ENCODE results near the gene PTAFR.

The PTAFR gene

DNA sequence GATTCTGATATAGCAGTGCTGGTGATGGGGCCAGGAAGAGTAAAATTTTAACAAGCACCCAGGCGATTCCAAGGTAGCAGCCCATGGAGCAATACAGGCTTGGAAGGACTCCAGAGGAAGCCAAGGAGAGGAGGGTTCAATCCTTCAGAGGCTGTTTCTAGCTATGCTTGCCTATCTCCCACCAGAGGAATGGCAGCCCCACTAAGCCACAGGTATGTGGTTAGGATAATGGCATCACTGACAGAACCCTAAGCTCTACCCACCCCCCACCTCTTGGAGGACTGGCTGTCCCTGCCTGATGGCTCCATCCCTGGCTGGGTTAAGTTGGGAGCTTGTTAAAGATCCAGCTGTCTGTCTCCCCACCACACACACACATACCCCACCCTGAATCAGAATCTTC, 19.3 kb upstream of the PTAFR start:
- H3K36me3 ChIP-seq (ENCODE audit: control insufficient read depth, insufficient read depth, low read length) = peaks cover 28% of the 10 kb centered on the region
- WGBS, 2 experiments (ENCODE audit: insufficient coverage in 2 of 2) = 100% methylated on average over 1 of the region's 1 CpG

DNA sequence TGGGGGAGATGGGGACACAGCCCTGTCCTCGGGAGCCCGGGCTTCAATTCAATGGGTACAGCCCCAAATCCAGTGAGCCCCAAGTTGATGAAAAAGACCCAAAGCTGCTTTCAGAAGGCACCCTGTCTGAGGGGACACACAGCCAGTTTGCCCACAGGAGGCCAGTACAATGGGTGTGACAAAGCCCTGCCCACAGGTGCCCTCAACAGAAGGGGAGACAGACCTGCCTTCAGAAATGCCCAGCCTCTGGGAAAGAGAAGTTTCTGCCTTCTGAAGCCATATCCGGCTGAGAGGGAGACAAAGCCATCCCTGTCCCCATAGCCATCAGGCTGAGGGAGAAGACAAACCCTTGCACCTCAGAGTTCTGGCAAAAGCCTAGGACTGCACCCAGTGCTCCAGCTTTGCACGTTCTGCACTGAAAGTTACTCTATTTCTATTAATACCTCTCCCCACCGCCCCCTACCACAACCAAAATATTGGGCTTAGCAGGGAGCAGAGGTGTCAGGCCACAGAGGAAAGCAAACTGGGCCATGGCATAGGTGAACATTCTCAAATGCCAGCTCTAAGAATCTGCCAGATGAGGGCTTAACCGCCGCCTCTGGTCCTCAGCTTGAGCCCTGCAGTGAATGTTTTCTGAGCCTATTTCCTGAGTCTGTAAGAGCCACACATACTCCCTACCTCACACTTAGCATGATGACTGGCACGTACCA, 18.0 kb upstream of the PTAFR start:
- Histone ChIP-seq H3K27ac (ENCODE audit: low read depth, low read length, severe bottlenecking) (no peak overlapping the region), H3K36me3 (ENCODE audit: control insufficient read depth, insufficient read depth, low read length) (peaks cover 18% of the 10 kb centered on the region), H3K4me1 (ENCODE audit: control insufficient read depth, insufficient read depth, low read length, poor library complexity, severe bottlenecking) (peaks cover 14% of the 10 kb centered on the region), H3K4me3 (ENCODE audit: extremely low read depth, insufficient read depth, low read length, poor library complexity, severe bottlenecking) (no peak overlapping the region), H3K9me3 (ENCODE audit: control insufficient read depth, low read length) (no peaks in the 10 kb centered on the region)
- 88% methylated on average over 8 of the region's 8 CpGs for WGBS, 2 experiments (ENCODE audit: insufficient coverage in 2 of 2)

More for the DNA sequence above, 19.3 kb upstream of the PTAFR start:
- Histone ChIP-seq H3K27ac (ENCODE audit: low read depth, low read length, severe bottlenecking) (no peak overlapping the region), H3K4me3 (ENCODE audit: extremely low read depth, insufficient read depth, low read length, poor library complexity, severe bottlenecking) (no peak overlapping the region), H3K9me3 (ENCODE audit: control insufficient read depth, low read length) (no peaks in the 10 kb centered on the region), H3K4me1 (ENCODE audit: control insufficient read depth, insufficient read depth, low read length, poor library complexity, severe bottlenecking) (peaks cover 9% of the 10 kb centered on the region)

GRCh38 chr1:28193701-28194161, 17.2 kb upstream of the PTAFR start:
- peaks cover 14% of the 10 kb centered on the region for H3K4me1 ChIP-seq (ENCODE audit: control insufficient read depth, insufficient read depth, low read length, poor library complexity, severe bottlenecking)
- H3K9me3 ChIP-seq (ENCODE audit: control insufficient read depth, low read length) = no peaks in the 10 kb centered on the region
- H3K4me3 ChIP-seq (ENCODE audit: extremely low read depth, insufficient read depth, low read length, poor library complexity, severe bottlenecking) = no peak overlapping the region
- 81 to 97% methylated on average over 4 to 7 of the region's 8 CpGs for WGBS, 2 experiments (ENCODE audit: insufficient coverage in 2 of 2)
- H3K27ac ChIP-seq (ENCODE audit: low read depth, low read length, severe bottlenecking) = no peak overlapping the region
- H3K36me3 ChIP-seq (ENCODE audit: control insufficient read depth, insufficient read depth, low read length) = peaks cover 10% of the 10 kb centered on the region

- peaks cover 10% of the 10 kb centered on the region for H3K4me1 ChIP-seq (ENCODE audit: control insufficient read depth, insufficient read depth, low read length, poor library complexity, severe bottlenecking)
- H3K9me3 ChIP-seq (ENCODE audit: control insufficient read depth, low read length) = no peaks in the 10 kb centered on the region
- peak overlapping the region; percentile 45 for H3K27ac ChIP-seq (ENCODE audit: low read depth, low read length, severe bottlenecking)
- H3K4me3 ChIP-seq (ENCODE audit: extremely low read depth, insufficient read depth, low read length, poor library complexity, severe bottlenecking) = no peak overlapping the region
- H3K36me3 ChIP-seq (ENCODE audit: control insufficient read depth, insufficient read depth, low read length) = no peaks in the 10 kb centered on the region
- 79 to 87% methylated on average over 6 to 9 of the region's 12 CpGs for WGBS, 2 experiments (ENCODE audit: insufficient coverage in 2 of 2)
Measured at GRCh38 chr1:28190996-28191645, 14.6 kb upstream of the PTAFR start.

- WGBS, 2 experiments (ENCODE audit: insufficient coverage in 2 of 2) = 85 to 90% methylated on average over 3 of the region's 3 CpGs
- peaks cover 10% of the 10 kb centered on the region for H3K4me1 ChIP-seq (ENCODE audit: control insufficient read depth, insufficient read depth, low read length, poor library complexity, severe bottlenecking)
Measured at GRCh38 chr1:28190337-28190979, 14.0 kb upstream of the PTAFR start.

GRCh38 chr1:28185071-28185470, 8.6 kb upstream of the PTAFR start:
- Histone ChIP-seq H3K4me1 (ENCODE audit: control insufficient read depth, insufficient read depth, low read length, poor library complexity, severe bottlenecking) (no peaks in the 10 kb centered on the region), H3K36me3 (ENCODE audit: control insufficient read depth, insufficient read depth, low read length) (no peaks in the 10 kb centered on the region), H3K4me3 (ENCODE audit: extremely low read depth, insufficient read depth, low read length, poor library complexity, severe bottlenecking) (no peak overlapping the region), H3K9me3 (ENCODE audit: control insufficient read depth, low read length) (no peaks in the 10 kb centered on the region), H3K27ac (ENCODE audit: low read depth, low read length, severe bottlenecking) (no peak overlapping the region)
- 100% methylated on average over 1 of the region's 1 CpG; no CpG with 5 or more reads in 1 of the 2 experiments for WGBS, 2 experiments (ENCODE audit: insufficient coverage in 2 of 2)

More at GRCh38 chr1:28190337-28190979, 14.0 kb upstream of the PTAFR start:
- no peaks in the 10 kb centered on the region for H3K9me3 ChIP-seq (ENCODE audit: control insufficient read depth, low read length)
- H3K36me3 ChIP-seq (ENCODE audit: control insufficient read depth, insufficient read depth, low read length) = no peaks in the 10 kb centered on the region
- H3K4me3 ChIP-seq (ENCODE audit: extremely low read depth, insufficient read depth, low read length, poor library complexity, severe bottlenecking) = no peak overlapping the region
- H3K27ac ChIP-seq (ENCODE audit: low read depth, low read length, severe bottlenecking) = peak overlapping the region; percentile 45

GRCh38 chr1:28180306-28181305, 4.1 kb upstream of the PTAFR start:
- 98 to 100% methylated on average over 5 of the region's 12 CpGs for WGBS, 2 experiments (ENCODE audit: insufficient coverage in 2 of 2)
- Histone ChIP-seq H3K4me1 (ENCODE audit: control insufficient read depth, insufficient read depth, low read length, poor library complexity, severe bottlenecking) (no peaks in the 10 kb centered on the region), H3K4me3 (ENCODE audit: extremely low read depth, insufficient read depth, low read length, poor library complexity, severe bottlenecking) (no peak overlapping the region), H3K27ac (ENCODE audit: low read depth, low read length, severe bottlenecking) (no peak overlapping the region), H3K36me3 (ENCODE audit: control insufficient read depth, insufficient read depth, low read length) (no peaks in the 10 kb centered on the region), H3K9me3 (ENCODE audit: control insufficient read depth, low read length) (no peaks in the 10 kb centered on the region)

DNA sequence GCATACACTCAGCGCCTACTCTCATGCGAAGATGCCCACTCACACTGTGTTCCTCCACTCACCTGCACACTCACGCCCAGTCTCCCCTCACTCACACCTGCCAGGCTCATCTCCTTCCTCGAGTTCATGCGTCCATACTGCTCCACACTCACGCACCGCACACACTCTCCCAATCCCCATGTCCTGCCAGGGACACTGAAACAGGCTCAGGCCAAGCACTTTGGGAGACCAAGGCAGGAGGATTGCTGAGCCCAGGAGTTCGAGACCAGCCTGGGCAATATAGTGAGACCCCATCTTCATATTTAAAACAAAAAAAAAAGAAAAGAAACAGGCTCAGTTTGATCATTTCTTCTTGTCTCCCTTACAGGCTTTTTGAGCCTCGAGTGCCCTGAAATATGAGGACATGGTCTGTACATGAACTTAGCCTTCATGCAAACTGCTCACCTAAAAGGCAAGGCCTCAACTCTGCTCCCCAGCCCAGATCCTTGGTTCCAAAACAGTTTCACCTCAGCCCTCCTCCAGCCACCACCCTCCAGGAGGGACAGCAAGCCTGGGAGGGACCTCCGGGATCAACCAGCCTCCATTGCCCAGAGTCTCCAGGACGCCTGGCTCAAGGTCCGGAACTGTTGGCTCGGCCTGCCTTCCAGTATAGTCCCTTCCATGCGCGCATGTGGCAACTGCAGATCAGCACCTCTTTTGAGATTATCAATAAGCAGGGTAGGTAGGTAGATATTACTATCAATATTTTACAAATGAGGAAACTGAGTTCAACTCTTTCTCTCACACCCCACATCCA, 2.4 kb upstream of the PTAFR start:
- no peaks in the 10 kb centered on the region for H3K36me3 ChIP-seq (ENCODE audit: control insufficient read depth, insufficient read depth, low read length)
- H3K4me3 ChIP-seq (ENCODE audit: extremely low read depth, insufficient read depth, low read length, poor library complexity, severe bottlenecking) = no peak overlapping the region
- no peaks in the 10 kb centered on the region for H3K9me3 ChIP-seq (ENCODE audit: control insufficient read depth, low read length)
- H3K4me1 ChIP-seq (ENCODE audit: control insufficient read depth, insufficient read depth, low read length, poor library complexity, severe bottlenecking) = peaks cover 4% of the 10 kb centered on the region
- no peak overlapping the region for H3K27ac ChIP-seq (ENCODE audit: low read depth, low read length, severe bottlenecking)
- 96 to 97% methylated on average over 7 to 11 of the region's 15 CpGs for WGBS, 2 experiments (ENCODE audit: insufficient coverage in 2 of 2)

- Histone ChIP-seq H3K27ac (ENCODE audit: low read depth, low read length, severe bottlenecking) (no peak overlapping the region), H3K9me3 (ENCODE audit: control insufficient read depth, low read length) (no peaks in the 10 kb centered on the region), H3K4me3 (ENCODE audit: extremely low read depth, insufficient read depth, low read length, poor library complexity, severe bottlenecking) (no peak overlapping the region), H3K4me1 (ENCODE audit: control insufficient read depth, insufficient read depth, low read length, poor library complexity, severe bottlenecking) (peaks cover 12% of the 10 kb centered on the region), H3K36me3 (ENCODE audit: control insufficient read depth, insufficient read depth, low read length) (no peaks in the 10 kb centered on the region)
- WGBS, 2 experiments (ENCODE audit: insufficient coverage in 2 of 2) = 85 to 94% methylated on average over 5 of the region's 8 CpGs
Measured at GRCh38 chr1:28175955-28176485, 470 bp downstream of the PTAFR start.
